GM20000 (cell line): ENCODE data around the gene UNC5C.

Experiments used
- DNase-seq: peaks from one replicate; pipeline ENCODE4 v3.0.0; 2012; ENCODE audit warnings: low spot score
- CTCF ChIP-seq: IDR thresholded peaks from 2 replicates; pipeline ENCODE4 v1.5.1; 2012; ENCODE audit warnings: mild to moderate bottlenecking, control low read depth; ENCODE audit errors: extremely low read depth, missing control alignments

Gene UNC5C

GRCh38 chr4:95444812-95445211 is 104.0 kb downstream of the UNC5C start:
- DNase-seq, result no peak
- no peak for TF ChIP-seq CTCF

GRCh38 chr4:95439896-95440295 is 108.9 kb downstream of the UNC5C start:
- no peak for DNase-seq
- TF ChIP-seq CTCF, result no peak

GRCh38 chr4:95439071-95439470 is 109.7 kb downstream of the UNC5C start:
- DNase-seq, result no peak
- no peak for TF ChIP-seq CTCF

GRCh38 chr4:95432466-95432865 is 116.3 kb downstream of the UNC5C start:
- TF ChIP-seq CTCF, result no peak
- no peak for DNase-seq

GRCh38 chr4:95431678-95432077 is 117.1 kb downstream of the UNC5C start:
- DNase-seq, result no peak
- no peak for TF ChIP-seq CTCF

GRCh38 chr4:95429416-95429815 is 119.4 kb downstream of the UNC5C start:
- no peak for TF ChIP-seq CTCF

GRCh38 chr4:95428291-95429070 is 120.3 kb downstream of the UNC5C start:
- DNase-seq, result no peak
- TF ChIP-seq CTCF, result no peak

More at GRCh38 chr4:95429416-95429815, 119.4 kb downstream of the UNC5C start:
- DNase-seq, result no peak
